Bronchial epithelial cell (primary cell): Measurements from ENCODE around the gene CNDP1. TPM values are rescaled to one million over a fixed set of nuclear protein-coding genes. Genes with fewer than 3 reads are reported as not detected.
A peak's percentile ranks its signal among the peaks of the same experiment; 100 is the strongest.

Source experiments
- DNase-seq: peaks from one replicate; pipeline ENCODE4 v3.0.0-alpha.2; 2010; ENCODE audit warnings: low read depth
- FAIRE-seq: peaks from 2 replicates; lab custom pipeline; 2011; peaks lifted over from hg19 to GRCh38; lab: Jason Lieb, UNC
- H3K27me3 ChIP-seq: 2 replicates; pipeline ENCODE4 v1.5.1; 2011; ENCODE audit warnings: low read length; ENCODE audit not compliant: control insufficient read depth, insufficient read depth
- H3K36me3 ChIP-seq: 2 replicates; pipeline ENCODE4 v1.5.1; 2011; ENCODE audit warnings: low read length; ENCODE audit not compliant: control insufficient read depth, insufficient read depth
- H3K4me3 ChIP-seq: 2 replicates; pipeline ENCODE4 v1.5.1; 2011; ENCODE audit warnings: mild to moderate bottlenecking, low read depth, low read length, control low read depth
- total RNA-seq: library from RNA; depleted of rRNA; stranded (reverse); fragments of >200 nt; gene quantifications from 2 replicates; pipeline ENCODE4 v1.2.1, GENCODE V29; 2014
- TF ChIP-seq, protein P1 (sequence below): IDR thresholded peaks from 2 replicates; pipeline ENCODE4 v1.5.1; 2011; ENCODE audit warnings: mild to moderate bottlenecking, moderate library complexity, low read length, control low read depth, inconsistent platforms; ENCODE audit not compliant: insufficient read depth, severe bottlenecking

The CNDP1 gene
- total RNA-seq, 1 donor from 2014 or later: not detected

GRCh38 chr18:74492259-74492658 lies 42.0 kb upstream of the CNDP1 start:
- DNase-seq (no peak), FAIRE-seq (no peak)
- no peaks in the 10 kb centered on the region for H3K27me3 ChIP-seq
- TF ChIP-seq, protein P1, sequence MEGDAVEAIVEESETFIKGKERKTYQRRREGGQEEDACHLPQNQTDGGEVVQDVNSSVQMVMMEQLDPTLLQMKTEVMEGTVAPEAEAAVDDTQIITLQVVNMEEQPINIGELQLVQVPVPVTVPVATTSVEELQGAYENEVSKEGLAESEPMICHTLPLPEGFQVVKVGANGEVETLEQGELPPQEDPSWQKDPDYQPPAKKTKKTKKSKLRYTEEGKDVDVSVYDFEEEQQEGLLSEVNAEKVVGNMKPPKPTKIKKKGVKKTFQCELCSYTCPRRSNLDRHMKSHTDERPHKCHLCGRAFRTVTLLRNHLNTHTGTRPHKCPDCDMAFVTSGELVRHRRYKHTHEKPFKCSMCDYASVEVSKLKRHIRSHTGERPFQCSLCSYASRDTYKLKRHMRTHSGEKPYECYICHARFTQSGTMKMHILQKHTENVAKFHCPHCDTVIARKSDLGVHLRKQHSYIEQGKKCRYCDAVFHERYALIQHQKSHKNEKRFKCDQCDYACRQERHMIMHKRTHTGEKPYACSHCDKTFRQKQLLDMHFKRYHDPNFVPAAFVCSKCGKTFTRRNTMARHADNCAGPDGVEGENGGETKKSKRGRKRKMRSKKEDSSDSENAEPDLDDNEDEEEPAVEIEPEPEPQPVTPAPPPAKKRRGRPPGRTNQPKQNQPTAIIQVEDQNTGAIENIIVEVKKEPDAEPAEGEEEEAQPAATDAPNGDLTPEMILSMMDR: no peak
- no peaks in the 10 kb centered on the region for H3K36me3 ChIP-seq
- no peak overlapping the region for H3K4me3 ChIP-seq

- TF ChIP-seq, protein P1: peak; percentile 81
- H3K4me3 ChIP-seq: no peak overlapping the region
- no peaks in the 10 kb centered on the region for H3K36me3 ChIP-seq
- DNase-seq (peak; percentile 67), FAIRE-seq (no peak)
- no peaks in the 10 kb centered on the region for H3K27me3 ChIP-seq
Measured at GRCh38 chr18:74493689-74494088, 40.6 kb upstream of the CNDP1 start.

DNA sequence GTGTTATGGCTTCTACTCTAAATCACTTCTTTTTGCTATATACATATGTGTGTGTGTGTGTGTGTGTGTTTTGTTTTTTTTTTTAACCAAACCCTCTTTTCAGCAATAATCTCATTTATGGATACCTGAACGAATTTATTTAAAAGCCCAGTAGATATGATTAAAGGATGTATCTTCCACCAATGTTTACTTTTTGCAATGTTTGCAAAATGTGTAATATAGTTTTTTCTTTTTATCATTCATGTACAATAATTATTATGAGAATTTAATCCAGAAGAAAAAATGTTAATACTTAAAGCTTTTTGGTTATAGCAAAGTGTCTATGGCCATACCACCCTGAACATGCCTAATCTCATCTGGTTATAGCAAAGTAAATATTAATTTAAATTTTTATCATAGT lies 39.8 kb upstream of the CNDP1 start:
- FAIRE-seq (no peak), DNase-seq (no peak)
- TF ChIP-seq, protein P1: no peak
- no peaks in the 10 kb centered on the region for H3K27me3 ChIP-seq
- H3K4me3 ChIP-seq: no peak overlapping the region
- H3K36me3 ChIP-seq: no peaks in the 10 kb centered on the region

GRCh38 chr18:74495581-74496507 lies 38.5 kb upstream of the CNDP1 start, which contains the start of gene CNDP2:
CNDP2 (plus strand) TSS chr18:74496363; CDS start chr18:74499974, 3,611 bp downstream.
- TF ChIP-seq, protein P1: no peak
- no peaks in the 10 kb centered on the region for H3K36me3 ChIP-seq
- peak within 1 kb of the TSS; percentile 96 for H3K4me3 ChIP-seq
- FAIRE-seq (no peak), DNase-seq (peak; percentile 95)
- no peaks in the 10 kb centered on the region for H3K27me3 ChIP-seq

- Histone ChIP-seq H3K4me3 (peak overlapping the region; percentile 96), H3K27me3 (no peaks in the 10 kb centered on the region), H3K36me3 (no peaks in the 10 kb centered on the region)
- TF ChIP-seq, protein P1: peak; percentile 3
- FAIRE-seq (no peak), DNase-seq (peak; percentile 6)
Measured at GRCh38 chr18:74496508-74497323, 37.6 kb upstream of the CNDP1 start.
